ENCODE results near the gene PLAC9.

DNA sequence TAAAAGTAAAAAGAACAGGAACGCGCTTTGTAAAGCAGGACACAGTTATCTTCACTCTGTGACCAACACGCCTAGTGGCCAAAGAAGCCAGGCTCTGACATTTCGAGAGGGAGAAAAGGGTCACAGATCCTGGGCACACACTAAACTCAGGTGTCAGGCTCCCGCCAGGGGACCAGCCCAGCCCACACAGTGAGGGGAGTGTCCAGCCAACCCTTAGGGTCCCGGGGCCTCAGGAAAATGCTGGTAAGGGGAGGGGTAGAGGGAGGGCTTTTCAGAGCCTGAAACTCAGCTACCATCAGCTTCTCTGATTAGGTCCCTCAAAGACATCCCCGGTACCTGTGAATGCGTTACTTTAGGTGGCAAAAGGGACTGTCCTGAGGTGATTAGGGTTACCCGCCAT lies 56.2 kb downstream of the PLAC9 start:
- TF ChIP-seq POLR2A (IDR thresholded peaks at IDR 0.05; ENCODE audit: low read depth, low read length) (no peak), POLR2AphosphoS5 (IDR thresholded peaks at IDR 0.05; ENCODE audit: low read depth, low read length) (no peak)
